HuH-7 (cell line): Measurements from ENCODE around the gene MPHOSPH9.

Experiments
- DNase-seq: peaks from one replicate; pipeline ENCODE4 v3.0.0; 2011; ENCODE audit warnings: low spot score

Gene MPHOSPH9

GRCh38 chr12:123148655-123149054, 84.3 kb downstream of the MPHOSPH9 start:
- no peak for DNase-seq

GRCh38 chr12:123148223-123148622, 84.7 kb downstream of the MPHOSPH9 start:
- DNase-seq = no peak

GRCh38 chr12:123145211-123145610, 87.7 kb downstream of the MPHOSPH9 start:
- no peak for DNase-seq

GRCh38 chr12:123143736-123144461, 89.0 kb downstream of the MPHOSPH9 start:
- no peak for DNase-seq

- DNase-seq = peak; percentile 42
These were observed 89.8 kb downstream of the MPHOSPH9 start for GRCh38 chr12:123142921-123143735.

- no peak for DNase-seq
These were observed 90.5 kb downstream of the MPHOSPH9 start for GRCh38 chr12:123142518-123142840.

GRCh38 chr12:123141615-123142517, 91.1 kb downstream of the MPHOSPH9 start:
- peak; percentile 20 for DNase-seq

- DNase-seq = no peak
These were observed 92.0 kb downstream of the MPHOSPH9 start for GRCh38 chr12:123140676-123141614.

GRCh38 chr12:123139926-123140675, 92.8 kb downstream of the MPHOSPH9 start:
- DNase-seq = no peak

GRCh38 chr12:123135688-123136087, 97.3 kb downstream of the MPHOSPH9 start:
- DNase-seq = no peak

GRCh38 chr12:123134826-123135225, 98.1 kb downstream of the MPHOSPH9 start:
- DNase-seq = no peak

GRCh38 chr12:123134271-123134671, 98.7 kb downstream of the MPHOSPH9 start:
- no peak for DNase-seq

- no peak for DNase-seq
These were observed 99.2 kb downstream of the MPHOSPH9 start for GRCh38 chr12:123133701-123134100.

GRCh38 chr12:123132951-123133619, 99.9 kb downstream of the MPHOSPH9 start:
- no peak for DNase-seq

GRCh38 chr12:123131879-123132402, 101.0 kb downstream of the MPHOSPH9 start:
- DNase-seq = no peak

GRCh38 chr12:123131291-123131832, 101.6 kb downstream of the MPHOSPH9 start:
- DNase-seq = no peak

GRCh38 chr12:123129621-123130020, 103.3 kb downstream of the MPHOSPH9 start:
- DNase-seq = no peak

GRCh38 chr12:123127182-123127495, 105.8 kb downstream of the MPHOSPH9 start:
- DNase-seq = no peak

- DNase-seq = no peak
These were observed 106.4 kb downstream of the MPHOSPH9 start for GRCh38 chr12:123126294-123127181.
